H7 (cell line): ENCODE data around the gene FEZF1. TPM values are rescaled to one million over a fixed set of nuclear protein-coding genes. Genes with fewer than 3 reads are reported as not detected.

Experiments used
- DNase-seq: peaks from one replicate; pipeline ENCODE4 v3.0.0; 2012
- H3K27me3 ChIP-seq: 2 replicates; pipeline ENCODE4 v1.6.0; 2011; ENCODE audit warnings: mild to moderate bottlenecking, low read length; ENCODE audit not compliant: control insufficient read depth, insufficient read depth
- H3K36me3 ChIP-seq: replicated peaks from 2 replicates; pipeline ENCODE4 v1.5.1; 2011; ENCODE audit warnings: low read length; ENCODE audit not compliant: control insufficient read depth, insufficient read depth
- H3K4me3 ChIP-seq: 2 replicates; pipeline ENCODE4 v1.5.1; 2011; ENCODE audit warnings: low read depth, mild to moderate bottlenecking, control low read depth, low read length, moderate library complexity; ENCODE audit not compliant: insufficient read depth
- total RNA-seq: library from RNA; depleted of rRNA; stranded (reverse); fragments of >200 nt; shearing (Covaris generic); gene quantifications from 2 replicates; pipeline ENCODE4 v1.2.3, GENCODE V29; 2014; rRNA removed

Gene FEZF1
- 2.1 and 5.0 TPM in 2 replicates for total RNA-seq

GRCh38 chr7:122304319-122304975, at the start of gene FEZF1:
FEZF1 (minus strand) TSS chr7:122304750; CDS start chr7:122304437, 313 bp downstream.
- Histone ChIP-seq H3K4me3 (peak within 1 kb of the TSS; percentile 61), H3K36me3 (no peaks in the 10 kb centered on the region), H3K27me3 (peaks cover 99% of the 10 kb centered on the region)
- DNase-seq: peak; percentile 89

- Histone ChIP-seq H3K27me3 (no peaks in the 10 kb centered on the region), H3K4me3 (no peak overlapping the region), H3K36me3 (no peaks in the 10 kb centered on the region)
- DNase-seq: no peak
These were observed 47.9 kb upstream of the FEZF1 start for GRCh38 chr7:122352454-122352853.

DNA sequence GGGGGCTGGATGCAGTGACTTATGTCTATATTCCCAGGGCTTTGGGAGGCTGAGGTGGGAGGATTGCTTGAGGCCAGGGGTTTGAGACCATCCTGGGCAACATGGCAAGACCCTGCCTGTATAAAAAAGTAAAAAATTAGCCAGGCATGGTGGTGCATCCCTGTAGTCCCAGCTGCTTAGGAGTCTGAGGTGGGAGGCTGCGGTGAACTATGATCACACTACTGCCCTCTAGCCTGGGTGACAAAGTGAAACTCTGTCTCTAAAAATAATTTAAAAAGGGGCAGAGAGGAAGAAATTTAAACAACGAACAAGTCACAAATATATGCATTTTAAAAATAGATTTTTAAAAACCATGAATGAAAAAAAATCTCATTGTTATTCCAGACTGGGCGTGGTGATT, 46.2 kb upstream of the FEZF1 start:
- H3K4me3 ChIP-seq: no peak overlapping the region
- no peaks in the 10 kb centered on the region for H3K36me3 ChIP-seq
- no peaks in the 10 kb centered on the region for H3K27me3 ChIP-seq
- no peak for DNase-seq

- Histone ChIP-seq H3K4me3 (no peak overlapping the region), H3K36me3 (no peaks in the 10 kb centered on the region), H3K27me3 (no peaks in the 10 kb centered on the region)
- no peak for DNase-seq
These were observed 39.7 kb upstream of the FEZF1 start for GRCh38 chr7:122344303-122344620.

GRCh38 chr7:122343601-122344302, 39.2 kb upstream of the FEZF1 start:
- Histone ChIP-seq H3K27me3 (no peaks in the 10 kb centered on the region), H3K36me3 (no peaks in the 10 kb centered on the region), H3K4me3 (no peak overlapping the region)
- no peak for DNase-seq

DNA sequence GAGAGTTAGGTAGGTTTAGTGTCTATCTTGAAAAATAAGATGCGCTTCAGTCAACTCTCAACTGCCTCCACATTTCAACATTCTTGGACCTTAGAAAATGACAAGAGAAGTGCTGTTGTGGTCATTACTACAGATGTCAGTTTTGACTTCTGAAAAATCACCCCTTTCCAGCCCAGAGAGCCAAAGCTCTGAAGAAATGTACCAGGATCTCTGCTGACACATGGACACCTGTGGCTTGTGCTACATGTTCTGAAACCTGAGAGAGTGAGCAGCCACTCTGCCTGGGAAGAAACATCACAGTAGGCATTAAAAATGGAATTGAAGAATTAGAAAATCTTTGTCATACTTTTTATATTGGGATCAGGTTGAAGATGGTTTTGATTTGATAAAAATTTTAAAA, 35.9 kb upstream of the FEZF1 start:
- no peak for DNase-seq
- no peaks in the 10 kb centered on the region for H3K27me3 ChIP-seq
- no peak overlapping the region for H3K4me3 ChIP-seq
- no peaks in the 10 kb centered on the region for H3K36me3 ChIP-seq

DNA sequence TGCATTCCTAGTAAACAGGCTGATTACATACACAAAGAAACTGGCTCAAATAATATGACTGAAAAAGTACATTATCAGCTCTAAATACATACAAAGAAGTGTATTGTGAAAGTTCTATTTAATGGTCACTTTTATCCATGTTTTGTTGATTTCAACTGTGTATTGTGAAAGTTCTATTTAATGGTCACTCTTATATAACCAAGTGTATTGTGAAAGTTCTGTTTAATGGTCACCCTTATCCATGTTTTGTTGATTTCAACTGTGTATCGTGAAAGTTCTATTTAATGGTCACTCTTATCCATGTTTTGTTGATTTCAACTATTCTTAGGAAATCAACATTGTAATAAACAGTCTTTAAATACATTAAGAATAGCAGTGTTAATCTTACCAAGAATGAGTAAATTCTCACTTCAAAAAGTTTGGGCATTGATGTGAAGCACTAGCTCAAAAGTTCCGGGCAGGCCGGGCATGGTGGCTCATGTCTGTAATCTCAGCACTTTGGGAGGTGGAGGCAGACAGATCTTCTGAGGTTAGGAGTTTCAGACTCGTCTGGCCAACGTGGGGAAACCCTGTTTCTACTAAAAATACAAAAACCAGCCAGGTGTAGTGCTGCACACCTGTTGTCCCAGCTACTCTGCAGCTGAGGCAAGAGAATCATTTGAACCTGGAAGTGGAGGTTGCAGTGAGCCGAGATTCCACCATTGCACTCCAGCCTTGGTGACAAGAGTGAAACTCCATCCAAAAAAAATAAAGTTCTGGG, 34.8 kb upstream of the FEZF1 start:
- DNase-seq: no peak

DNA sequence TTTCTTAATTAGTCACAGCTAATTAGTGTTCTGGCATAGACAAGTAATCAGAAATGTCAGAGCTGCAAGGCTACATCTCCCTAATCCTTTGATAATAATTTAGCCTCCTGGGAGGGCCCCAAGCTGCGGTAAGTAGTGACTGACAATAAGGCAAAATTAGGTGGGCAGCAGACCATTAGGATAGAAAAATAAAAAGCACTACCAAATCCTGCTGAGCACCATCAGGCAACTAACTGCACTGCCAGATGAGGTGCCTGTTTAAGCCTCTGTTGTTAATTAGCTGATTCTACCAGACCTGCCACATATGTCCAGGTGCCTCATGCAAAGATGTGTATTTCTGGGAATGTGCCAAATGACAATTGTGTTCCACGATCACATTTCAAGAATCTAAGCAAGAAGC, 32.5 kb upstream of the FEZF1 start:
- Histone ChIP-seq H3K4me3 (no peak overlapping the region), H3K27me3 (no peaks in the 10 kb centered on the region), H3K36me3 (no peaks in the 10 kb centered on the region)
- no peak for DNase-seq

More for the DNA sequence above, 34.8 kb upstream of the FEZF1 start:
- Histone ChIP-seq H3K4me3 (no peak overlapping the region), H3K36me3 (no peaks in the 10 kb centered on the region), H3K27me3 (no peaks in the 10 kb centered on the region)

DNA sequence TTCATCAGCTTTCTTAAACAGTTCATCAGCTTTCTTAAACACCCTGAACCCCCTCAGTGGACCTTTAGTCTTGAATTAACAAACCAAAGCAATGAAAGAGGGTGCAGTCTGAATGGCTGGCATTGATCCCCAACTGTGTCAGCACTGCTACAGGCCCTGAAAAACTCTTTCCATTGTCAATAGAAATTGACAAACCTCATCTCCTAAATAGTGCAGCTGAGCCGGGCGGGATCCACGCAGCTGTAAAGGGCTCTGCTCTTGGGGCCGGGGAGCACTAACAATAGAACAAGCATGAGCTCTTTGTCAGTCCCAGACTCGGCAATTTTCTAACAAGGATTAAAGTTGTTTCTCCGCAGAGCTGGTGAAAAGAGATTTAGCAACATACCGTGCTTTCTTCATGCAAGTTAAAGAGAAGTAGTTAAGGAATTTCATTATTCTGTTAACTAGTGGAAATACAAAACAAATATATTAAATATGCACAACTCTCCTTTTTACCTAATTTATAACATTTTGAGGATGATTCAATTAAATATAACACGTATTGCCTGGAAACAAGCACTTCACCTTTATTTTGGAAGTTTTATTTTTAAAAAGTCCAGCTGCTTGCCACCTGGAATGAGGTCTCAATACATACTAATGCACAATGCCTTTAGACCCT, 24.7 kb upstream of the FEZF1 start:
- Histone ChIP-seq H3K4me3 (no peak overlapping the region), H3K27me3 (no peaks in the 10 kb centered on the region; the same call in 1 of the 2 replicates), H3K36me3 (no peaks in the 10 kb centered on the region)
- peak; percentile 41 for DNase-seq

GRCh38 chr7:122327969-122328368, 23.4 kb upstream of the FEZF1 start:
- H3K4me3 ChIP-seq: no peak overlapping the region
- no peak for DNase-seq

DNA sequence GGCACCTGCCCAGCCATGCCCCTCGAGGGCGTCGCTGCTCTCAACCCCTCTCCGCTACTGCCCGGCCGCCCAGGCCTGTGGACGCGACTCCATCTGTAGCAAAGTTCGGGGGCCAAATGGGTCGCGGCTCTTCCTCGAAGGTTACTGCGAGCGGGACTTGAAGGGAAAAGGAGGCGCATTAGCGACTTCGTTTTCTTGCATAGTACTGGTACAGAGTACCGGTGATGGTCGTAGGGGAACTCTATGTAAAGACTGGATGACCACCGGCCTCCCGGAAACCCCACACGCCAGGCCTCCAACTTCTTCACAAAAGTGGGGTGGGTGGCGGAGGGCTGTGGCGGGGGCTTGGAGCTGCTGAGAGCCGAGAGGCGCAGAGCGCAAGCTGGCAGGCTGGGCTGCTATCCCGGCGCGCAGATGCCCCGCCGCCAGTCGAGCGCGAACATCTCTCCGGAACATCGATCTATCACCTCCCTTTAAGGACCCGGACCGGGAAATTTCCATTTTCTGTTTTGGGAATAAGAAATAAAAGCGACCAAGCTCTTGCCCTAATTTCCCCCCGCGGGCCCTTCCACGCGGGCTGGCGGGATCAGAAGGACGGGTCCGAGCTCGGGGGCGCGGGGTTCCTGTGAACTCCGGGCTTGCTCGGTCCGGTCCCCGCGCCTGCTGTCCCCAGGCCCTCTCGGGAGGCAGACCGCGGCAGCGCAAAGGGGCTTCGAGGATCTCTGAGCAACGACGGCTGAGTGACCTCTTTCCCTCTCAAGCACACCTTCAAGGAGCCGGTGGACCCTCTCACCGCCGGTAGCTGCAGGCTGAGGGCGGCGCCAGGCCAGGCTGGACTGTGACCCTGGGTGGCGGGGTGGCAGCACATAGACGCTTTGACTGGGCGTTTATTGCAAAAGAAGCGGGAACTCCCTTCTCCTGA, 12.2 kb upstream of the FEZF1 start:
- Histone ChIP-seq H3K27me3 (peaks cover 67% of the 10 kb centered on the region), H3K4me3 (peak overlapping the region; percentile 34), H3K36me3 (no peaks in the 10 kb centered on the region)
- DNase-seq: peak; percentile 75

More at GRCh38 chr7:122327969-122328368, 23.4 kb upstream of the FEZF1 start:
- H3K36me3 ChIP-seq: no peaks in the 10 kb centered on the region
- H3K27me3 ChIP-seq: no peaks in the 10 kb centered on the region; the same call in 1 of the 2 replicates

DNA sequence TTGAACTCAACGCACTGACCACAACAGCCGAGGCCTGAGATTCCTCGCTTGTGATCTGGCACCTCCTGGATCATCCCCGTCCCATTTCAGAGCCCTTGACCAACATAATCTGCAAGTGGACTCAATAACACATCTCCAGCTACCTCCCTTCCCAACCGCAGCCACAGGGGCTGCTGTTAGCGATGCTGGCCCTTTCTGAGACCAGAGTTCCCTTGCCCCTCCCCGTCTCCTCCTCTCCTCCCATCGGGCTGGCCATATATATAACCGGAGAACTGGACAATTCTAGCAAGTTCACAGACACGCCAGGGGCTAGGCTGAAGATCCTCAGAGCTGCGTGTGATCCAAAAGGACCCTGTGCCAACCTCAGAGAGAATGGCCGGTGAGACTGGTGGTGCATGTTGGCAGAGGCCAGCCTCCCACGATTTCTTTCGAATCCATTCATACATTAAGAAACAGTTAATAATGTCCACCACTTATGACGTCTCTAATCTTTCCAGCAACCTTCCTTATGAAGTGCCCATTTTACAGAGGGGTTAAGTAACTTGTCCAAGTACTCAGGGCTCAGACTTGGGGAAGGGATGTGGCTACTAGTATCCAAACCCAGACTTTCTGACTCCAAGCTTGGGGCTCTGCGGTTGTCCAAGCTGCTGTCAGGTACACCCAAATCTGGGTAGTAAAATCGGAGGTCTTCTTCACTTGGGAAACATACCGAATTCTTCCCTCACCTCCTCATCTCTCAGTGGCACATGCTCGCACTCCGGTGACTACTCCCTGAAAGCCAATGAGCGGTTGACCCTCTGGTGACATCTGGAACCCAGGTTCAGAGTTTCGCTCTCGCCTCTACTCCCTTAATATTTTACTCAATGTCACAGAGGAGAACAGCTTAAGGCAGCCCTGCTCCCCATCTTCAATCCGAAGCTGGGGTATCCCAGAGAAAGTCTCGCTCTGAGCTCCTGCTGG, 11.2 kb upstream of the FEZF1 start:
- Histone ChIP-seq H3K4me3 (peak overlapping the region; percentile 34), H3K27me3 (peaks cover 77% of the 10 kb centered on the region), H3K36me3 (no peaks in the 10 kb centered on the region)
- DNase-seq: peak; percentile 69

GRCh38 chr7:122314284-122314683, 9.7 kb upstream of the FEZF1 start:
- no peak for DNase-seq
- H3K4me3 ChIP-seq: no peak overlapping the region
- H3K36me3 ChIP-seq: no peaks in the 10 kb centered on the region
- peaks cover 89% of the 10 kb centered on the region for H3K27me3 ChIP-seq
